ENCODE results near the gene C17orf58. TPM values are rescaled to one million over a fixed set of nuclear protein-coding genes. Genes with fewer than 3 reads are reported as not detected.

The C17orf58 gene
- total and polyA plus RNA-seq, 2 of the 8 experiments (the other 6 are each of a cell fraction or from before 2014, with no cell fraction given) = 22.6 to 24.1 TPM

- TF ChIP-seq CHD7 (IDR thresholded peaks at IDR 0.05; ENCODE audit: insufficient replicate concordance, low read length) = no peak
Measured at GRCh38 chr17:68019336-68019674, 23.0 kb upstream of the C17orf58 start (continued).

All from H1 (cell line).